Osteoblast (primary cell): ENCODE data around the gene TEX2. TPM values are rescaled to one million over a fixed set of nuclear protein-coding genes. Genes with fewer than 3 reads are reported as not detected.

Source experiments
- DNase-seq: peaks from one replicate; pipeline ENCODE4 v3.0.0; 2011; ENCODE audit warnings: low spot score, mixed read lengths; ENCODE audit not compliant: insufficient read length; ENCODE audit errors: missing footprints
- H2AFZ ChIP-seq: 2 replicates; pipeline ENCODE4 v1.6.0; 2011; ENCODE audit warnings: mild to moderate bottlenecking, low read length
- H3K27ac ChIP-seq: 2 replicates; pipeline ENCODE4 v1.5.1; 2011; ENCODE audit warnings: mild to moderate bottlenecking, low read depth, low read length, moderate library complexity
- H3K27me3 ChIP-seq: 2 replicates; pipeline ENCODE4 v1.6.0; 2012; ENCODE audit warnings: mild to moderate bottlenecking, control low read depth, inconsistent platforms, low read length, moderate library complexity; ENCODE audit not compliant: insufficient read depth
- H3K36me3 ChIP-seq: 2 replicates; pipeline ENCODE4 v1.5.1; 2011; ENCODE audit warnings: mild to moderate bottlenecking, low read length, control low read depth, moderate library complexity; ENCODE audit not compliant: insufficient read depth
- H3K4me1 ChIP-seq: 2 replicates; pipeline ENCODE4 v1.5.1; 2011; ENCODE audit warnings: mild to moderate bottlenecking, low read length, control low read depth, moderate library complexity; ENCODE audit not compliant: insufficient read depth
- H3K4me2 ChIP-seq: 2 replicates; pipeline ENCODE4 v1.6.0; 2011; ENCODE audit warnings: mild to moderate bottlenecking, low read length; ENCODE audit not compliant: insufficient read depth
- H3K4me3 ChIP-seq: fragments of 200-600 bp; sonication (generic); 3 replicates; pipeline ENCODE4 v1.5.1; 2012; ENCODE audit warnings: mild to moderate bottlenecking, low read length, inconsistent platforms; ENCODE audit not compliant: insufficient read depth
- H3K79me2 ChIP-seq: 2 replicates; pipeline ENCODE4 v1.6.0; 2012; ENCODE audit warnings: mild to moderate bottlenecking, low read length, control low read depth, inconsistent platforms; ENCODE audit not compliant: insufficient read depth
- H3K9me3 ChIP-seq: 2 replicates; pipeline ENCODE4 v1.5.1; 2011; ENCODE audit warnings: low read depth, low read length, control low read depth
- H4K20me1 ChIP-seq: 2 replicates; pipeline ENCODE4 v1.6.0; 2012; ENCODE audit warnings: mild to moderate bottlenecking, low read length, control low read depth; ENCODE audit not compliant: insufficient read depth
- CTCF ChIP-seq: IDR thresholded peaks from 2 replicates; pipeline ENCODE4 v1.5.1; 2011; ENCODE audit warnings: mild to moderate bottlenecking, low read depth, low read length, moderate library complexity; ENCODE audit errors: extremely low read depth
- total RNA-seq: library from RNA; depleted of rRNA; stranded (reverse); fragments of >200 nt; gene quantifications from 2 replicates; pipeline ENCODE4 v1.2.3, GENCODE V29; 2012

TEX2 gene
- total RNA-seq, 1 donor: 17.7 TPM

DNA sequence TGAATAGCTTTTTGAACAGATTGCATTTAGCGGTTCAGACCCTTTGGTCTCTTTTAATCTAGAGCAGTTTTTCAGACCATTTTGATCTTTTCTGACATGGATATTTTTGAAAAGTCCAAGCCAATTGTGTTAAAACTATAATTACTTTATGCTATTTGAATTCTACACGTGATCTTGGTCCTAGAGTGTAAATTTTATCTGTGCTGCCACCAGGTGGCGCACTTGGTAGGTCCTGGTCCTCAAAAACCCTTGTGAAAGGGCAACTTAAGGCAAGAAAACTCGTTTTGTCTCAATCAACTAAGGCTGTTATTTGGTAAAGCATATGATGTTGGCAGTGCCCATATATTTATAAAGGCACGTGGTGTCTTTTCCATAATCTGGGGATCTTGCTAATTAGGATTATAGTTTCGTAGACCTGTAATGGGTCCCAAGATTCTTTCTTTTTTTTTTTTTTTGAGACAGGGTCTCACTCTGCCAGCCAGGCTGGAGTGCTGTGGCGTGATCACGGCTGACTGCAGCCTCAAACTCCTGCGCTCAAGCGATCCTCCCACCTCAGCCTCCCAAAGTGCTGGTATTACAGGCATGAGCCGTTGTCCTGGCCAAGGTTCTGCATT, 43.9 kb upstream of the TEX2 start:
- H3K4me1 ChIP-seq: no peaks in the 10 kb centered on the region
- H4K20me1 ChIP-seq: no peaks in the 10 kb centered on the region
- no peaks in the 10 kb centered on the region for H3K36me3 ChIP-seq
- H3K27me3 ChIP-seq: peaks cover 3% of the 10 kb centered on the region
- no peaks in the 10 kb centered on the region for H3K79me2 ChIP-seq
- no peak overlapping the region for H3K4me3 ChIP-seq
- no peak overlapping the region for H2AFZ ChIP-seq
- peak; percentile 88 for DNase-seq
- H3K27ac ChIP-seq: no peak overlapping the region
- H3K4me2 ChIP-seq: no peak overlapping the region
- peak; percentile 80 for TF ChIP-seq CTCF
- no peaks in the 10 kb centered on the region for H3K9me3 ChIP-seq

DNA sequence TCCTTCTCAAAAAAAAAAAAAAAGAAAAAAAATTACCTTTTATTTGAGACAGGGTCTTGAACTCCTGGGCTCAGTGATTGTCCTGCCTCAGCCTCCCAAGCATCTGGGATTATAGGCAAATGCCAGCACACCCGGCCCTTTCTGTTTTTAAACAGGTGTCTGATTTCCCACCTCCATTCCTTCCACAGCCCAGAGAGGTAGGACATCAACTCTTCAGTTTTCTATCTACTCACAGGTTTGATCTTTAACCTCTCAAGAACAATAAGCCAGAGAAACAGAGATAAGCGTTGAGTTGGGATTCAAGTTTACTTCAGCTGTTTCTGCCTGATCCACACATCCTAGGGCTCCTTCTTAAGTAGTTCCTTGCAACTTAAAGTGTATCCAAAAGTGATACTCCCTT, 41.5 kb upstream of the TEX2 start:
- H3K27ac ChIP-seq: no peak overlapping the region
- H3K79me2 ChIP-seq: no peaks in the 10 kb centered on the region
- H2AFZ ChIP-seq: no peak overlapping the region
- no peaks in the 10 kb centered on the region for H3K9me3 ChIP-seq
- H3K4me2 ChIP-seq: no peak overlapping the region
- peaks cover 3% of the 10 kb centered on the region for H3K27me3 ChIP-seq
- H3K4me1 ChIP-seq: no peaks in the 10 kb centered on the region
- no peaks in the 10 kb centered on the region for H4K20me1 ChIP-seq
- no peaks in the 10 kb centered on the region for H3K36me3 ChIP-seq
- TF ChIP-seq CTCF: no peak
- H3K4me3 ChIP-seq: no peak overlapping the region
- DNase-seq: no peak

- no peak overlapping the region for H3K4me2 ChIP-seq
- no peaks in the 10 kb centered on the region for H4K20me1 ChIP-seq
- DNase-seq: no peak
- H3K27ac ChIP-seq: no peak overlapping the region
- peaks cover 3% of the 10 kb centered on the region for H3K27me3 ChIP-seq
- TF ChIP-seq CTCF: no peak
- no peaks in the 10 kb centered on the region for H3K4me1 ChIP-seq
- no peaks in the 10 kb centered on the region for H3K9me3 ChIP-seq
- H3K79me2 ChIP-seq: no peaks in the 10 kb centered on the region
- no peak overlapping the region for H3K4me3 ChIP-seq
- no peak overlapping the region for H2AFZ ChIP-seq
- no peaks in the 10 kb centered on the region for H3K36me3 ChIP-seq
Observed at GRCh38 chr17:64300699-64300965, 37.6 kb upstream of the TEX2 start.

DNA sequence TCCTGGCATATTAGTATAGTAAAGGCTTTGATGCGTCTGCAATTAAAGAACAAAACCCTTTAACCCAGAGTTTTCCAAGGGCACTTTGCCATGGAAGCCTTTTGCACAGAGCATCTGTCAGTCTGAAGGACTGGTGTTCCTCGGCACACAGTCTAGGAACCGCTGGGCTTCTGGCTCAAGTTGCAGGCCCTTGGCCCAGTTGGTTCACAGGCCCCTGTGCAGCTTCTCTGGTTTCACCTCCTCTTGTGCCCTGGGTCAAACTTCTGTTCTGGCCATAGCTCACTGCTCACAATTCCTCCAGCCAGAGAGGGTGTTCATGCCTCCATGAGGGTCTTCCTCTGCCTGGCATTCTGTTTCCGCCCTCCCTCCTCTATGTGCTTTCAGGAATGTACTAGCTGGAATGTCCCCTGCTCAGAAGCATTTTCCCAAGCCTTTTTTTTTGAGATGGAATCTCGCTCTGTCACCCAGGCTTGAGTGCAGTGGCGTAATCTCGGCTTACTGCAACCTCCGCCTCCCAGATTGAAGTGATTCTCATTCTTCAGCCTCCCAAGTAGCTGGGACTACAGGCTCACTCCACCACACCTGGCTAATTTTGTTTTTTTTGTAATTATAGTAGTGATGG, 34.5 kb upstream of the TEX2 start:
- H3K36me3 ChIP-seq: no peaks in the 10 kb centered on the region
- no peak overlapping the region for H3K4me2 ChIP-seq
- no peaks in the 10 kb centered on the region for H3K79me2 ChIP-seq
- peak; percentile 49 for DNase-seq
- TF ChIP-seq CTCF: no peak
- no peak overlapping the region for H3K27ac ChIP-seq
- no peaks in the 10 kb centered on the region for H3K9me3 ChIP-seq
- H3K27me3 ChIP-seq: peaks cover 7% of the 10 kb centered on the region
- H3K4me1 ChIP-seq: no peaks in the 10 kb centered on the region
- H2AFZ ChIP-seq: no peak overlapping the region
- H3K4me3 ChIP-seq: no peak overlapping the region
- no peaks in the 10 kb centered on the region for H4K20me1 ChIP-seq
